GM18951 (cell line): Measurements from ENCODE around the gene DGUOK.

ENCODE experiments used
- POLR2A ChIP-seq: IDR thresholded peaks from 4 replicates; pipeline ENCODE4 v1.6.1; 2011; ENCODE audit warnings: mild to moderate bottlenecking; ENCODE audit not compliant: insufficient read length, insufficient read depth; ENCODE audit errors: extremely low read depth
- in situ Hi-C: fragments of 300-500 bp; cut with MboI; formaldehyde crosslinking; loops from one replicate; pipeline ENCODE4 v1.12.0; 2022; ENCODE audit warnings: low sequenced_read_pairs, mixed read lengths, inconsistent platforms; ENCODE audit not compliant: unreplicated experiment

Gene DGUOK

DNA sequence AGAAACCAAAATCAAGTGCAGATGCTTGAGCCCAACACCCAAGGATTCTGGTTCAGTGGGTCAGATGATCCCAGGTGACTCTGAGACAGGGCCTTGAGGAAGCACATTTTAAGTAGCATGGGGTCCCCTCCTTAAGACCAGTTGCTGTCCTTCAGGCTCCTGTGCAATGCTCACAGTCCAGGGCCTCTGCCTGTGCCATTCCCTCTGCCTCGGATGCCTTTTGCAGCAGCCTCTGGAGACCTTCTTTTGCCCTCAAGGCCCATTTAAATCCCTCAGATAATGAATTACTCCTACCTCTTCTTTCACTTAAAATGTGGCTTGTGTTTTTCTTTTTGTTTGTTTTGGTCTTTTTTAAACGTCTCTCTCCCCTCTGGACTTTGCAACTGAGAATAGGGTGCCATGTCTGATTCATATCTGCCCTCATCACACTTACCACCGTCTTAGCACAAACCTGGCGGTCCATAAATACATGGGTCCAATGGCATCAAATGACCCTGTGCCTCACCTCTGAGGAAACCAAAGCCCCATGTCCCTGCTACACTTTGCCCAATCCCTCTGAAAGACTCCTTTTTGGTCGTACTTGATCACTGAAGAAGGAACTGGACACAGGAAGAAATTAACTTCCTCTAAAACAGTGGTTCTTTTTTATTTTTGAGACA is 19.7 kb upstream of the DGUOK start:
- TF ChIP-seq POLR2A: no peak
- in situ Hi-C loops: no loop called here

DNA sequence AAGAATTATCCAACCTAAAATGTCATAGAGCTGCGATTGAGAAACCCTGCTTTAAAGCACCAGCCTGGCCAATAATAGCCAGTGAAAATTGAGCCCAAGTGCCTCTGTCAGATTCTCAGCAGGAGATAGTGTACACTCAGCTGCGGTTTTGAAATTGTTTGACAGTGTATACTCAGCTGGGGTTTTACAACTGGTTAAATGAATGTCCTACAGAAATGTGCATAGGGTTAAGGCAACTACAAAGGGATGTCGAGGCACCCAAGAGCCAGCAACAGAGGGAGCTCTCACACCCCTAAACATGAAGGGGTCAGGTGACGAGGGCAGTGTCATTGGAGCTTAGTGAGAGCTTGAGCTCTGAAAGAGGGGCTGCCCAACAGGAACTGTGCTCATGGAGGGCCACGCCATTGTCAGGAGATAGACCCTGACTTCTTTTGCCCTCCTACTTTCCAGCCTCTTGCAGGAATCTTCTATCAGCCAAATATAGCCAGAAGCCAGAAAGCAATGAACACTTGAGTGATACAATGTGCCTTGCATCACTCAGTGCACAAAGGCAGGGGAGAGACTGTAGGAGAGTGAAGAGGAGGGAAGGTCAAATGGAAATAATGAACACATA is 18.7 kb upstream of the DGUOK start:
- in situ Hi-C loops: no loop called here
- no peak for TF ChIP-seq POLR2A

DNA sequence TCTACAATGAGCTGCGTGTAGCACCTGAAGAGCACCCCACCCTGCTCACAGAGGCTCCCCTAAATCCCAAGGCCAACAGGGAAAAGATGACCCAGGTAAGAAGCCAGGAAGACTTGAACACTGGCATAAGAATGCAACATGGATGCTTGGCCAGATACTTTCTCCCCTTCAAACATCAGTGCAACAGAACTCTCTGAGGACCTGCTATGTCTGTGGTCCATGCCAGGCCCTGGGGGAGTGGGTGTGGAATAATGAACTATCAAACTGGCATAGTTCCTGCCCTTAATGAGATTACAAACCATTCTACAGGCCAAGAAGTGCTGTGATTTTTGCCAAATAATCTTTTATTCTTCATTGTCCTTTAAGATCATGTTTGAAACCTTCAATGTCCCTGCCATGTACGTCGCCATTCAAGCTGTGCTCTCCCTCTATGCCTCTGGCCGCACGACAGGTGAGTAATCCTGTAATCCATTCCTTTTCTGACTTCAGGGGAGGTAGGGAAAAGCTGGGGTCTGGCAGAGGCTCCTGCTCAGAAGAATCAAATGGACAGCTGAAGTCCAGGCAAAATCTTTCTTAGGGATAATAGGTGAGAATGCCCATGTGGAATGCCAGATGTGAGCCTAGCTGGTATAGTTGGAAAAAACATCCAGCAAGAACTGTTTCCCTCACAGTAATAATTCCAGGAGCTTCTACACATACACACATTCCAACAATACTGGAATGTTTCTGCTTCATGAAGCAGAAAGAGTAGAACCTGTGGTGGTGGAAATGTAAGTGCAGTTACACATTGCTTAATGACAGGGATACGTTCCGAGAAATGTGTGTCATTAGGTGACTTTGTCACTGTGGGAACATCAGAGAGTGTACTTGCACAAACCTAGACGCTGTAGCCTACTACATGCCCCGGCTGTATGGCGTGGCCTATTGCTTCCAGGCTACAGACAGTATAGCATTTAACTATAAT is 17.7 kb upstream of the DGUOK start:
- no peak for TF ChIP-seq POLR2A
- in situ Hi-C loops: no loop called here

DNA sequence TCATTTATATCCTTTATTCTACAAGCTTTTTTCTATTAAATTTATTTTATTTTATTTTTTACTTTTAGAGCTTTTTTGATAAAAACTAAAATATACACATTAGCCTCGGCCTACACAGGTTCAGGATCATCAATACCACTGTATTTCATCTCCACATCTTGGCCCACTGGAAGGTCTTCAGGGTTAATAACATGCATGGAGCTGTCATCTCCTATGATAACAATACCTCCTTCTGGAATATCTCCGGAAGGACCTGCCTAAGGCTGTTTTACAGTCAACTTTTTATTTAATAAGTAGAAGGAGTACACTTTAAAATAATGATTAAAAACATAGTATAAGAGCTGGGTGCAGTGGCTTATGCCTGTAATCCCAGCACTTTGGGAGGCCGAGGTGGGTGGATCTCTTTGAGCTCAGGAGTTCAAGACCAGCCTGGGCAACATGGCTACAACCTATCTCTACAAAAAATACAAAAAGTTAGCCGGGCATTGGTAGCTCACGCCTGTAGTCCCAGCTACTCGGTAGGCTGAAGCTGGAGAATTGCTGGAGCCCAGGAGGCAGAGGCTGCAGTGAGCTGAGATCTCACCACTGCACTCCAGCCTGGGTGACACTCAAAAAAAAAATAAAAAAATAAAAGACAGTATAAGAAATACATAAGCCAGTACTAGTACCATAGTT is 15.7 kb upstream of the DGUOK start:
- in situ Hi-C loops: no loop called here

DNA sequence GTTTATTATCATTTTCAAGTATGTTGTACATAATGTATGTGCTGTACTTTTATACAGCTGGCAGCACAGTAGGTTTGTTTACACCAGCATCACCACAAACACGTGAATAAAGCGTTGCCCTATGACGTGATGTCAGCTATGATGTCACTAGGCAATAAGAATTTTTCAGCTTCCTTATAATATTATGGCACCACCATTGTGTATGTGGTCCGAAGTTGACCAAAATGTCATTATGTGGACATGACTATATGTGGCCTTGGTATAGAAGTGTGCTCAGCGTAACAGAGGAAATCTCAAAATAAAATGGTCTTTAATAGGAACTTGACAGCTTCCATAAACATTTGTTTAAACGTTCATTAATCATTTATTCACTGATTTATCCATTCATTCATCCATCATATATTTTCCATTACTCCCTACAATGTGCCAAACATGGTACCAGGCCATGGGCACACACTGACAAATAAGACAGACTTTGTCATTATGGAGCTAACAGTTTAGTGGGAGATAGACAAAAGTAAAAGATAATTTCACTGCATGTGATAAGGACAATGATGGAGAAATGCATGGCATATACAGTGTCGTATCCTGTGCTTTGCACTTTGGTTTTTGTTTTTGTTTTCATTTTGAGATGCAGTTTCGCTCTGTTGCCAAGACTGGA is 15.0 kb upstream of the DGUOK start:
- in situ Hi-C loops: no loop called here
- TF ChIP-seq POLR2A: no peak

More for the DNA sequence above, 15.7 kb upstream of the DGUOK start:
- TF ChIP-seq POLR2A: no peak

DNA sequence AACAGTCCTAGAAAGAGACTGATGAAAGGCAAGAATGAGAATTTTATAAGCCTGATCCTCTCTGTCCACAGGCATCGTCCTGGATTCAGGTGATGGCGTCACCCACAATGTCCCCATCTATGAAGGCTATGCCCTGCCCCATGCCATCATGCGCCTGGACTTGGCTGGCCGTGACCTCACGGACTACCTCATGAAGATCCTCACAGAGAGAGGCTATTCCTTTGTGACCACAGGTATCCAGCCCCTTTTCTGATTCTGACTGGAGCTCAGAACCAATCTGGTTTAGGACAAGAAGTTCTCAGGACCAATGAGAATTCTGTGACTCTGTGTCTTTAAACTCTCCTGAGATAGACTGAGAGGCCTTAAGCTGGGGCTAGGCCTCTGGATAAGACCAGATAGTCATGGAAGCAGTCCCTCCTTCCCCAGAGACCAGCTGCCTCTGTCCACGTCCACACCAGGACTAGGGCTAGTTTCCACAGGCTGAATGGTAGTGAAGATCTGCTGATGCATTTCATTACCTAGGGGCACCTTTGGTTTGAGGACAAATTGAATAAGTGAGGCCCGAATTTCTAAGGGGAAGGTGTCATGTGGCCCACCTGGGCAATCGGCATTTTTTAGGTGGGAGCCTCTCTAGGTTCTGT is 13.1 kb upstream of the DGUOK start:
- no peak for TF ChIP-seq POLR2A
- in situ Hi-C loops: no loop called here

DNA sequence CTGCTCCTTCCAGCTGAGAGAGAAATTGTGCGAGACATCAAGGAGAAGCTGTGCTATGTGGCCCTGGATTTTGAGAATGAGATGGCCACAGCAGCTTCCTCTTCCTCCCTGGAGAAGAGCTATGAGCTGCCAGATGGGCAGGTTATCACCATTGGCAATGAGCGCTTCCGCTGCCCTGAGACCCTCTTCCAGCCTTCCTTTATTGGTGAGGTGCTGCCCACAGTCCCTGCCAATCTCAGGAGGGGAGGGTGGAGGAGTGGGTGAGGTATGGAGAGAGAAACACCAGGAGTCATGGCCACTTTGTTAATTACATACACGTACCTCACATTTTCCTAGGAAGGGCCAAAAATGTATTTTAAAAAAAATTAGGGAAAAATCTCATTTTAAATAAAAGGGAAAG is 12.0 kb upstream of the DGUOK start:
- TF ChIP-seq POLR2A: no peak
- in situ Hi-C loops: no loop called here

DNA sequence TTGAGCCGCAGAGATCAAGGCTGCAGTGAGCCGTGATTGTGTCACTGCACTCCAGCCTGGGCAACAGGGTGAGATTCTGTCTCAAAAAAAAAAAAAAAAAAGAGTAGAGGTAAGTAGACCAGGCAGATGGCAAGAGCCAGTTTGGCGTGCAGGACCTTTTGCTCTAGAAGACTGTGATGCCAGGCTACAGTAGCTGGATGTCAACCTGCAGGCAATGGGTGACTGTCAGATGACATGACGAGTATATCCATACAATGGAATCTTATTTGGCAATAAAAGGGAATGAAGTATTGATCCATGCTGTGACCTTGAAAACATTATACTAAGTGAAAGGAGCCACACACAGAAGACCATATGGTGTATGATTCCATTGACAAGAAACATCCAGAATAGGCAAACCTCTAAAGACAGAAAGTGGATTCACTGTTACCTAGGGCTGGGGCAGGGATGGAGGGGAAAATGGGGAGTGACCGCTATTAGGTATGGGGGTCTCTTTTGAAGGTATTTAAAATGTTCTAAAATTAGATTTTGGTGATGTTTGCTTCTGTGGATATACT is 11.2 kb upstream of the DGUOK start:
- in situ Hi-C loops: no loop called here
- TF ChIP-seq POLR2A: no peak

DNA sequence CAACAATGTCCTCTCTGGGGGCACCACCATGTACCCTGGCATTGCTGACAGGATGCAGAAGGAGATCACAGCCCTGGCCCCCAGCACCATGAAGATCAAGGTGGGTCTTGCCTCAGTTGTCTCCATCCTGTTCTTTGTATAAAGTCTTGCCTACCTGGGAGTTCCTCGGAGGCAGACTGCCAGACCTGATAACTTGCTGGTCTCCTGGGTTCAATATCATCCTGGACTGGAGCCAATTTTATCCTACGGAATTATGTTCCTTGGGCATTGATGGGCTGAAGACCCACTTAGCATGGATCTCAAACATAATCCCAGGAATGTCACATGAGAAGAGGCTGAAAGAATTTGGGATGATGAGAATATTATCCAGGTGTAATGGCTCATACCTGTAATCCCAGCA is 10.0 kb upstream of the DGUOK start:
- no peak for TF ChIP-seq POLR2A
- in situ Hi-C loops: no loop called here

DNA sequence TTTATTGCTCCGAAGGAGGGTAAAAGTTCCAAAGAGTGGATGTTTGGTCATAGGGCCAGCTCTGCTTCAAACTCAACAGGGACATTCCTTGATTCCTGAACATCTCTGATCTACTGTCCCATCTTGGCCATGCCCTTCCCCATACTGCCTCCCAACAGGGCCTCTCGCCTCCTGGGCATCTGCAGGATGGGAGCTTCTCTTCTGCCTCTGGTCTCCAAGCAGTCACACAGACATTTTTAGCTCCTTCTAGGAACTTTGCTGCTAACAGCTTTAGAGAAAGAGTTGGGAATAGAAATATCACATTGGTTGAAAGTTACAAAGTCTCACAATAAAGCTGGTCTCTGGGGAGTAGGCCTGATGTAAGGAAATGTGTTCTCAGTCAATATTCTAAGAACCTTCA is 9.4 kb upstream of the DGUOK start:
- TF ChIP-seq POLR2A: no peak
- in situ Hi-C loops: no loop called here

DNA sequence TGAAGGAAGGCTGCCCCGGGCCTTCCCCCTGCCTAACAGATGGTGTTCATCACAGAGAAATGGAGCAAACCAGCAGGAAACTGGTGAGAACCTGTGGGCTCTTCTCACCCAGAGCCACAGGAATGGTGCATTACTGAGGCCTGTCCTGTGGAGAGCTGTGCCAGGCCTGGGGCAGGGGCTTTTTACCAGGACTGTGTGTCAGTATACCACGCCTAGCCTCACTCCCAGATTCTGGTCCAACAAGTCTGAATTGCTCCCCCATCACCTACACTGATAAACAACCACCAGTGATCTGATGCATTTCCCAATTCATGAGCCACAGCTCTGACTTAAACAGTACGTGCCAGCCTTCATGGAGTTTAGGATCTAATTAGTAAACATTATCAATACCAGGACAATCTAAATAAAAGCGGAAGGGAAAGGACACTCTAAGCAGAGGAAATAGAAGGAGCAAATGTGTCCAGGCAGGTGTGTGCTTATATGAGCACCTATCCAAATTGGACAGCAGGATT is 8.9 kb upstream of the DGUOK start:
- in situ Hi-C loops: no loop called here
- TF ChIP-seq POLR2A: no peak

DNA sequence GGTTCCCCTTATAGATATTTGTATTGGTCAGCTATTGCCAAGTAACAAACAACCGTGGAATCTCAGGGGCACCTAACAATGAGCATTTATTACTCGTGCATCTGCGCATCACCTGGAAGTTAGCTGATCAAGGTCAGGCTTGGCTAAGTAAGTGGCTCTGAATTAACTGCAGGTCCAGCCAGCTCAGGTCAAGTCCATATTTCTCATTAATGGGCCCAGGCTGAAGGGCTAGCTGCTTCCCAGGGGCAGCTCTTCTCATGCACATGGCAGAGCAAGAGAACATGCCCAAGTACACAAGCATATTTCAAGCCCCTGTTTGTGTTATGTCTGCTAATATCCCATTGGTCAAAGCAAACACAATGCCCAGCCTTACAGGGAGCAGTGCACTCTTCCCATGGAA is 7.8 kb upstream of the DGUOK start:
- TF ChIP-seq POLR2A: no peak
- in situ Hi-C loops: no loop called here
